A549 (cell line): Measurements from ENCODE around the gene SNRPD3. TPM values are rescaled to one million over a fixed set of nuclear protein-coding genes. Genes with fewer than 3 reads are reported as not detected.
A peak's percentile ranks its signal among the peaks of the same experiment; 100 is the strongest.
"Not testable (repeated sequence)": the region's sequence is repeated elsewhere in the genome, so short reads cannot be mapped to it uniquely, and the experiment has no call there.

Source experiments
- ATAC-seq, 2 experiments: fragments of 200-7000 bp in 1 of 2; fragments of >200 bp in 1 of 2; cut with Nextera tagmentation in 1 of 2; cut with Tn5 transposase in 1 of 2; 3 replicates each; pipeline versions ENCODE4 v1.8.0 to v1.9.1; 2018 to 2020; ENCODE audit warnings: mild to moderate bottlenecking in 1 of 2, moderate library complexity in 1 of 2
- CTCF ChIA-PET: fragments of 300-600 bp; sonication (Branson Sonifier 250); formaldehyde crosslinking; extraction: SDS; loops from one replicate; lab custom pipeline; 2021; ENCODE audit warnings: antibody characterized with exemption, inconsistent platforms; lab: Yijun Ruan, JAX
- POLR2A ChIA-PET: fragments of 350-600 bp; formaldehyde crosslinking; extraction: SDS; loops from one replicate; lab custom pipeline; 2021; ENCODE audit warnings: antibody characterized with exemption, inconsistent platforms; lab: Yijun Ruan, JAX
- DNase-seq, 2 experiments: peaks; one replicate each; pipeline versions ENCODE4 v3.0.0 to v3.0.0-alpha.2; 2011 to 2016; ENCODE audit warnings: low read depth in 1 of 2, low spot score in 1 of 2
- FAIRE-seq: peaks from 2 replicates; lab custom pipeline; 2011; peaks lifted over from hg19 to GRCh38; lab: Jason Lieb, UNC
- H3K27ac ChIP-seq, 2 experiments: fragments of >200 bp; sonication (Bioruptor Twin); formaldehyde crosslinking; 3 replicates each; pipeline ENCODE4 v1.5.1; 2016 to 2017
- H3K4me1 ChIP-seq: fragments of >200 bp; sonication (Bioruptor Twin); formaldehyde crosslinking; 3 replicates; pipeline ENCODE4 v1.6.1; 2016
- H3K4me2 ChIP-seq: fragments of >200 bp; sonication (Bioruptor Twin); formaldehyde crosslinking; 3 replicates; pipeline ENCODE4 v1.6.1; 2016
- H3K4me3 ChIP-seq: fragments of >200 bp; sonication (Bioruptor Twin); formaldehyde crosslinking; 3 replicates; pipeline ENCODE4 v1.5.1; 2016
- H3K9me3 ChIP-seq: fragments of >200 bp; sonication (Bioruptor Twin); formaldehyde crosslinking; 3 replicates; pipeline ENCODE4 v1.6.1; 2016
- CTCF ChIP-seq: fragments of >200 bp; sonication (Bioruptor Twin); formaldehyde crosslinking; IDR thresholded peaks from 3 replicates; pipeline ENCODE4 v1.5.1; 2016
- EHF ChIP-seq: fragments of 250-450 bp; sonication (Bioruptor Pico); IDR thresholded peaks from 2 replicates; pipeline ENCODE4 v1.5.0; 2020; ENCODE audit warnings: mild to moderate bottlenecking
- EHMT2 ChIP-seq: fragments of 200-600 bp; sonication (generic); IDR thresholded peaks from 2 replicates; pipeline ENCODE4 v1.6.1; 2016; ENCODE audit warnings: antibody characterized with exemption, low read depth, mild to moderate bottlenecking, moderate library complexity
- EP300 ChIP-seq, 2 experiments: fragments of >200 bp; sonication (Bioruptor Twin); formaldehyde crosslinking; IDR thresholded peaks; 2 replicates in 1 of 2; 3 replicates in 1 of 2; pipeline ENCODE4 v1.6.1; 2016 to 2017
- GATA3 ChIP-seq: IDR thresholded peaks from 2 replicates; pipeline ENCODE4 v1.6.1; 2012; ENCODE audit warnings: borderline replicate concordance
- JUN ChIP-seq, 2 experiments: fragments of >200 bp; sonication (Bioruptor Twin); formaldehyde crosslinking; IDR thresholded peaks; 2 replicates in 1 of 2; 3 replicates in 1 of 2; pipeline ENCODE4 v1.6.1; 2016 to 2017
- KDM1A ChIP-seq: fragments of 200-600 bp; sonication (generic); IDR thresholded peaks from 2 replicates; pipeline ENCODE4 v1.6.1; 2016; ENCODE audit warnings: low read depth, mild to moderate bottlenecking
- MAZ ChIP-seq: fragments of 150-350 bp; IDR thresholded peaks from 2 replicates; pipeline ENCODE4 v1.6.1; 2014; ENCODE audit warnings: antibody characterized with exemption, low read depth, low read length, borderline replicate concordance
- PBX3 ChIP-seq: IDR thresholded peaks from 2 replicates; pipeline ENCODE4 v1.6.1; 2012
- RAD21 ChIP-seq, 2 experiments: fragments of >200 bp in 1 of 2; sonication (Bioruptor Twin) in 1 of 2; formaldehyde crosslinking in 1 of 2; IDR thresholded peaks in 1 of 2; conservative IDR thresholded peaks in 1 of 2; 2 replicates in 1 of 2; 3 replicates in 1 of 2; pipeline ENCODE4 v1.6.1; 2012 to 2018; ENCODE audit warnings: inconsistent platforms in 1 of 2
- ZNF302 ChIP-seq: fragments of 250-450 bp; sonication (Bioruptor Pico); IDR thresholded peaks from 2 replicates; pipeline ENCODE4 v1.9.0; 2021; ENCODE audit warnings: inconsistent platforms, mild to moderate bottlenecking, moderate library complexity
- WGBS: methylation state at CpG from one replicate; pipeline ENCODE4 v1.1.6; 2017; ENCODE audit errors: missing lambda C conversion rate; 5-methylcytosine and 5-hydroxymethylcytosine counted together
- polyA plus RNA-seq, 4 experiments: library from polyadenylated mRNA; depleted of rRNA in 3 of 4; stranded (reverse); fragments of >200 nt; fragmentation: RNase III in 1 of 4; extraction: RNeasy Plus Mini Kit Qiagen cat#74134 plus additional on column Dnase treatment in 1 of 4; gene quantifications; 2 replicates in 3 of 4; 3 replicates in 1 of 4; pipeline ENCODE4 v1.2.3, GENCODE V29; 2011 to 2017
- TF ChIP-seq, protein P1 (sequence below): IDR thresholded peaks from 2 replicates; pipeline ENCODE4 v1.6.1; 2012

The SNRPD3 gene
- polyA plus RNA-seq, 2 of the 4 experiments (the other 2 are of a cell fraction) = 157 to 344 TPM

DNA sequence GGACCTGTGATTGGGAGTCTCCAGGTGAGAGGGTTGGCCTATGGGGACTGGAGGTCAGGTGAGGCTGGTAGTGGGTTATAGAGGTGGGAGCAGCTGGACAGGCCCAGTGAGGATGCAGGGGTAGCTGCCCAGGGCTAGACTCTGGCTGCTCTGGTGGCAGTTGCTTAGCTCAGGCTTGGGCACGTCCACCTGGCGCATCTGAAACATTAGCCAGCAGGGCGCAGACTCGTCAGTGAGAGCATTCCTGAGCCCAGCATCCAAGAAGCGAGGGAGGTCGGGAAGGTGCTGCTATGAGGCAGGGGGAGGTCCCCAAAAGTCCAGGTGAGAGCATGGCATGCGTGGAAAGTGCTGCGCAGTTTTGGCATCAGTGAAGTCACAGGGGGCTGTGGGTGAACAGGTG lies 43.7 kb downstream of the SNRPD3 start (continued):
- TF ChIP-seq CTCF (no peak), KDM1A (no peak), EP300 (IDR thresholded peaks at IDR 0.05) (no peak), ZNF302 (CRISPR knock-in tag) (no peak), PBX3 (no peak)

GRCh38 chr22:24599958-24600715 lies 44.3 kb downstream of the SNRPD3 start:
- peak overlapping the region; percentile 97 for H3K4me2 ChIP-seq
- H3K4me1 ChIP-seq = peaks cover 38% of the 10 kb centered on the region
- H3K4me3 ChIP-seq, ATAC-seq, H3K9me3 ChIP-seq, FAIRE-seq, POLR2A ChIA-PET: not testable (repeated sequence)
- 73% methylated on average over 2 of the region's 3 CpGs for WGBS
- CTCF ChIA-PET = interaction anchor here (0.6 to 1.2 kb wide), 2 partner anchors 8 to 74 kb away, joined by 3 to 4 read pairs; no protein-coding TSS in a partner anchor
- H3K27ac ChIP-seq = peak overlapping the region; percentile 87 to 94
- peak in 1 of 2 experiments; percentile 51 for DNase-seq

- DNase-seq = peak in 1 of 2 experiments; percentile 58
- ATAC-seq = peak; percentile 2 to 34; a peak in 3 of 6 replicates
- no peak for FAIRE-seq
Observed at GRCh38 chr22:24601217-24602104, 45.7 kb downstream of the SNRPD3 start.

GRCh38 chr22:24602105-24602749 lies 46.4 kb downstream of the SNRPD3 start:
- peaks cover 47% of the 10 kb centered on the region for H3K4me1 ChIP-seq
- POLR2A ChIA-PET, ATAC-seq, H3K4me3 ChIP-seq, DNase-seq, CTCF ChIA-PET, H3K9me3 ChIP-seq, FAIRE-seq: not testable (repeated sequence)
- H3K27ac ChIP-seq = peak overlapping the region; percentile 87 to 94
- 72% methylated on average over 8 of the region's 11 CpGs for WGBS
- H3K4me2 ChIP-seq = peak overlapping the region; percentile 97

More at GRCh38 chr22:24601217-24602104, 45.7 kb downstream of the SNRPD3 start:
- H3K9me3 ChIP-seq = no peaks in the 10 kb centered on the region
- H3K4me2 ChIP-seq = peak overlapping the region; percentile 97
- CTCF ChIA-PET = no interaction called here
- POLR2A ChIA-PET = no interaction called here
- 50% methylated on average over 2 of the region's 12 CpGs for WGBS
- H3K27ac ChIP-seq = peak overlapping the region; percentile 87 to 94
- peaks cover 42% of the 10 kb centered on the region for H3K4me1 ChIP-seq
- TF ChIP-seq EP300 (IDR thresholded peaks at IDR 0.05) (no peak), GATA3 (peak; percentile 31; the same call in 1 of the 2 replicates), MAZ (no peak), RAD21 (conservative IDR thresholded peaks at IDR 0.05 in 1 of 2, IDR thresholded peaks at IDR 0.05 in 1 of 2) (no peak), EHMT2 (no peak), EHF (CRISPR knock-in tag) (no peak), JUN (IDR thresholded peaks at IDR 0.05) (peak in 1 of 2 experiments; percentile 50; a peak in 1 of 5 replicates)
- TF ChIP-seq, protein P1, sequence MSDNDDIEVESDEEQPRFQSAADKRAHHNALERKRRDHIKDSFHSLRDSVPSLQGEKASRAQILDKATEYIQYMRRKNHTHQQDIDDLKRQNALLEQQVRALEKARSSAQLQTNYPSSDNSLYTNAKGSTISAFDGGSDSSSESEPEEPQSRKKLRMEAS = peak; percentile 37; the same call in 1 of the 2 replicates
- no peak overlapping the region for H3K4me3 ChIP-seq
